ENCODE measurements around the gene OTOP2. TPM values are rescaled to one million over a fixed set of nuclear protein-coding genes. Genes with fewer than 3 reads are reported as not detected.

Gene OTOP2
- total and polyA plus RNA-seq, 10 of the 15 experiments (the other 5 are each of a cell fraction or from before 2014, with no cell fraction given): not detected

DNA sequence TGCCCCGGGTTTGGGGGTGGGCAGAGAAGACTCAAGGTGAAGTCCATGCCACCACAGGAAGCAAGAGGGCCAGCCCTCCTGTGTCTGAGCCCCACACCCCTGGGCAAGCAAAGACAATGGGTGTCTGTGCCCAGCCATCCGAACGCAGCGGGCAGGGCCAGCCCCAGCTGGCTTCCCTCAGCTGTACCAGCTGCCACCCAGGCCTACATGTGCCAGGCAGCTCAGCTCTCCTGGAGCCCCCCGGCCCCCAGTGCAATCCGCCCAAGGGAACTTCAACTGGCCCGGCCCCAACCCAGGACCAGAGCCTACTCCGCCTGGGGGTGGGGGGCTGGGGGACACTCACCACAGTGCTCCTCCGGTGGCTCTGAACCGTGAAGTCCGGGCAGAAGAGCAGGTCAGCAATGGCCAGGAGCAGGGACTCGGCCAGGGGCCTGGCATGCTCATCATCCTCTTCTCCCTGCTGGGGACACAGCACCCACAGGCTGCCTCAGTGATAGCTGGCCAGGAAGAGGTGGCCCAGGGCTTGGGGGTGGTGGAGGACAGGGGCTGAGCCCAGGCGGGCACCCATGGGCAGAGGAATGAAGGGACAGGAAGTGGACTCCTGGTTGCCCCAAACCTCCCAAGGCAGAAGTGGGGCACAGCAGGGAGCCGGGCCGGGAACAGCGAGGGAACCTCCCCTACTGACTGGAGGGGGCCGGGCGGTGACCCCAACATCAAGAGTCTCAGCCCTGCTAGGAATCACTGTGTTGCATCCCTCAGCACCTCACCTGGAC is 38.7 kb downstream of the OTOP2 start (continued):
- TF ChIP-seq NFYB (IDR thresholded peaks at IDR 0.05; ENCODE audit: insufficient read depth, low read depth, low read length) (no peak), HDAC6 (IDR thresholded peaks at IDR 0.05; ENCODE audit: unreplicated experiment) (no peak)

DNA sequence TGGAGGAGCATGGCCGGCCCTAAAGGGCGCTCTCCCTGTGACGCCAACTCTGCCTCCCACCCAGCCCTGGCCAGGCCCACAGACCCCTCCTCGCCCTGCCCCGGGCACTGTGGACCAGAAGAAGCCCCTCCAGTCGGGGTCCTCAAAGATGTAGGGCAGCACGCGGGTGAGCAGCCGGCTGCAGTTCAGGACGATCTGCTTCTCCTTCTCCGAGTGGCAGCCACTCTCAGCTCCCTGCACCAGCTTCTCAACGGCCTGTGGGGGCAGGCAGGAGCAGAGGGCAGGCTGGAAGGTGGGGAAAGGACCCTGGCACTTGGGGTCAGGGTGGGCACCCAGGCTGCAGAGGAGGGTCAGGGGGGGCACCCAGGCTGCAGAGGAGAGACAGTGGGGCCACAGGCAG is 39.6 kb downstream of the OTOP2 start:
- FAIRE-seq: no peak
- Histone ChIP-seq H3K9me3 (replicated peaks; ENCODE audit: control insufficient read depth, insufficient read depth, low read length) (no peaks in the 10 kb centered on the region), H3K4me1 (ENCODE audit: control insufficient read depth, insufficient read depth, low read length) (no peaks in the 10 kb centered on the region; the same call in 1 of the 2 replicates), H3K27ac (ENCODE audit: control insufficient read depth, insufficient read depth) (no peak overlapping the region), H3K9ac (ENCODE audit: control insufficient read depth, insufficient read depth, low read length) (no peak overlapping the region), H3K79me2 (ENCODE audit: control insufficient read depth, insufficient read depth, low read length) (no peaks in the 10 kb centered on the region), H3K27me3 (replicated peaks in 1 of 2; ENCODE audit: control insufficient read depth in 2 of 2, insufficient read depth in 2 of 2, low read length in 1 of 2) (no peaks in the 10 kb centered on the region), H3K4me2 (ENCODE audit: control insufficient read depth, insufficient read depth) (no peak overlapping the region), H3K36me3 (ENCODE audit: control insufficient read depth in 2 of 2, insufficient read depth in 2 of 2, low read length in 1 of 2) (no peaks in the 10 kb centered on the region), H4K20me1 (ENCODE audit: control insufficient read depth, insufficient read depth) (no peaks in the 10 kb centered on the region), H3K4me3 (no peak overlapping the region), H2AFZ (ENCODE audit: control insufficient read depth, low read depth, low read length) (no peak overlapping the region)
- SMC1A ChIA-PET (ENCODE audit: uncharacterized antibody, unreplicated experiment): interaction anchor here (4.6 kb wide), 1 partner anchor 238 kb away, joined by 74 read pairs; no protein-coding TSS in a partner anchor
- BruUV-seq (replicated peaks): no TSS peak
- CTCF ChIA-PET: interaction anchor here (0.6 to 13.8 kb wide), 6 partner anchors 11 to 240 kb away, joined by 3 to 274 read pairs (median 96); partner anchors contain the start of genes HID1, NUP85, OTOP2 and USH1G
- RAD21 ChIA-PET (ENCODE audit: unreplicated experiment): interaction anchor here (1.0 to 4.5 kb wide), 3 partner anchors 42 to 239 kb away, joined by 5 to 127 read pairs (median 39); partner anchors contain the start of gene NUP85
- no peak for ATAC-seq
- POLR2A ChIA-PET: no interaction called here
- TF ChIP-seq BACH1 (IDR thresholded peaks at IDR 0.05; ENCODE audit: borderline replicate concordance): no peak
- TF ChIP-seq, protein P1, sequence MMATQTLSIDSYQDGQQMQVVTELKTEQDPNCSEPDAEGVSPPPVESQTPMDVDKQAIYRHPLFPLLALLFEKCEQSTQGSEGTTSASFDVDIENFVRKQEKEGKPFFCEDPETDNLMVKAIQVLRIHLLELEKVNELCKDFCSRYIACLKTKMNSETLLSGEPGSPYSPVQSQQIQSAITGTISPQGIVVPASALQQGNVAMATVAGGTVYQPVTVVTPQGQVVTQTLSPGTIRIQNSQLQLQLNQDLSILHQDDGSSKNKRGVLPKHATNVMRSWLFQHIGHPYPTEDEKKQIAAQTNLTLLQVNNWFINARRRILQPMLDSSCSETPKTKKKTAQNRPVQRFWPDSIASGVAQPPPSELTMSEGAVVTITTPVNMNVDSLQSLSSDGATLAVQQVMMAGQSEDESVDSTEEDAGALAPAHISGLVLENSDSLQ (IDR thresholded peaks at IDR 0.05): no peak
- TF ChIP-seq, protein P2, sequence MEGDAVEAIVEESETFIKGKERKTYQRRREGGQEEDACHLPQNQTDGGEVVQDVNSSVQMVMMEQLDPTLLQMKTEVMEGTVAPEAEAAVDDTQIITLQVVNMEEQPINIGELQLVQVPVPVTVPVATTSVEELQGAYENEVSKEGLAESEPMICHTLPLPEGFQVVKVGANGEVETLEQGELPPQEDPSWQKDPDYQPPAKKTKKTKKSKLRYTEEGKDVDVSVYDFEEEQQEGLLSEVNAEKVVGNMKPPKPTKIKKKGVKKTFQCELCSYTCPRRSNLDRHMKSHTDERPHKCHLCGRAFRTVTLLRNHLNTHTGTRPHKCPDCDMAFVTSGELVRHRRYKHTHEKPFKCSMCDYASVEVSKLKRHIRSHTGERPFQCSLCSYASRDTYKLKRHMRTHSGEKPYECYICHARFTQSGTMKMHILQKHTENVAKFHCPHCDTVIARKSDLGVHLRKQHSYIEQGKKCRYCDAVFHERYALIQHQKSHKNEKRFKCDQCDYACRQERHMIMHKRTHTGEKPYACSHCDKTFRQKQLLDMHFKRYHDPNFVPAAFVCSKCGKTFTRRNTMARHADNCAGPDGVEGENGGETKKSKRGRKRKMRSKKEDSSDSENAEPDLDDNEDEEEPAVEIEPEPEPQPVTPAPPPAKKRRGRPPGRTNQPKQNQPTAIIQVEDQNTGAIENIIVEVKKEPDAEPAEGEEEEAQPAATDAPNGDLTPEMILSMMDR (IDR thresholded peaks at IDR 0.05 in 2 of 3, conservative IDR thresholded peaks at IDR 0.05 in 1 of 3; ENCODE audit: control insufficient read depth in 2 of 3, extremely low read depth in 1 of 3, insufficient read depth in 1 of 3, low read depth in 3 of 3, low read length in 3 of 3): peak in 2 of 3 experiments; percentile 13 to 25; a peak in 3 of 6 replicates
- TF ChIP-seq, protein P3, sequence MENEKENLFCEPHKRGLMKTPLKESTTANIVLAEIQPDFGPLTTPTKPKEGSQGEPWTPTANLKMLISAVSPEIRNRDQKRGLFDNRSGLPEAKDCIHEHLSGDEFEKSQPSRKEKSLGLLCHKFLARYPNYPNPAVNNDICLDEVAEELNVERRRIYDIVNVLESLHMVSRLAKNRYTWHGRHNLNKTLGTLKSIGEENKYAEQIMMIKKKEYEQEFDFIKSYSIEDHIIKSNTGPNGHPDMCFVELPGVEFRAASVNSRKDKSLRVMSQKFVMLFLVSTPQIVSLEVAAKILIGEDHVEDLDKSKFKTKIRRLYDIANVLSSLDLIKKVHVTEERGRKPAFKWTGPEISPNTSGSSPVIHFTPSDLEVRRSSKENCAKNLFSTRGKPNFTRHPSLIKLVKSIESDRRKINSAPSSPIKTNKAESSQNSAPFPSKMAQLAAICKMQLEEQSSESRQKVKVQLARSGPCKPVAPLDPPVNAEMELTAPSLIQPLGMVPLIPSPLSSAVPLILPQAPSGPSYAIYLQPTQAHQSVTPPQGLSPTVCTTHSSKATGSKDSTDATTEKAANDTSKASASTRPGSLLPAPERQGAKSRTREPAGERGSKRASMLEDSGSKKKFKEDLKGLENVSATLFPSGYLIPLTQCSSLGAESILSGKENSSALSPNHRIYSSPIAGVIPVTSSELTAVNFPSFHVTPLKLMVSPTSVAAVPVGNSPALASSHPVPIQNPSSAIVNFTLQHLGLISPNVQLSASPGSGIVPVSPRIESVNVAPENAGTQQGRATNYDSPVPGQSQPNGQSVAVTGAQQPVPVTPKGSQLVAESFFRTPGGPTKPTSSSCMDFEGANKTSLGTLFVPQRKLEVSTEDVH (IDR thresholded peaks at IDR 0.05; ENCODE audit: low read depth, partially characterized antibody): no peak
- 49% methylated on average over 12 of the region's 12 CpGs for WGBS (ENCODE audit: insufficient coverage, insufficient replicate concordance, low lambda C conversion rate, missing lambda C conversion rate)
- intact Hi-C loops (cut with micrococcal nuclease; ENCODE audit: unreplicated experiment) (loop anchor here (5.0 to 10.0 kb wide), 4 partner anchors 71 to 451 kb away; no protein-coding TSS in a partner anchor), in situ Hi-C loops (cut with MboI) (loop anchor here (5.0 kb wide), 1 partner anchor 239 kb away; no protein-coding TSS in a partner anchor)
- no peak for DNase-seq (ENCODE audit: low read depth, low spot score)

Data from GM12878 (cell line).